Measurements from ENCODE around the gene TANGO6.

- TF ChIP-seq CTCF (conservative IDR thresholded peaks at IDR 0.05; ENCODE audit: low read length) (no peak), EZH2phosphoT487 (IDR thresholded peaks at IDR 0.05; ENCODE audit: borderline replicate concordance, low read depth, low read length) (no peak)
Measured at GRCh38 chr16:69049603-69050375, 206.5 kb downstream of the TANGO6 start.
